A673 (cell line): ENCODE results near the gene VWA1. TPM values are rescaled to one million over a fixed set of nuclear protein-coding genes. Genes with fewer than 3 reads are reported as not detected.
"Not testable (repeated sequence)": the region's sequence is repeated elsewhere in the genome, so short reads cannot be mapped to it uniquely, and the experiment has no call there.

ENCODE experiments used
- BruUV-seq: library from RNA; stranded (reverse); fragments of 400-500 nt; replicated peaks from 2 replicates; lab custom pipeline; 2021; lab: Mats Ljungman, UMichigan
- CTCF ChIA-PET: fragments of 300-600 bp; sonication (Branson Sonifier 250); formaldehyde crosslinking; loops from one replicate; lab custom pipeline; 2022; ENCODE audit warnings: antibody characterized with exemption; lab: Charles Lee
- POLR2A ChIA-PET: fragments of 300-600 bp; sonication (Branson Sonifier 250); formaldehyde crosslinking; loops from one replicate; lab custom pipeline; 2022; ENCODE audit warnings: antibody characterized with exemption; ENCODE audit not compliant: low non-redundant PET; lab: Charles Lee
- DNase-seq: peaks from one replicate; pipeline ENCODE4 v3.0.0-alpha.2; 2015; ENCODE audit warnings: low spot score
- H3K27ac ChIP-seq: fragments of 200-600 bp; sonication (generic); 2 replicates; pipeline ENCODE4 v1.5.1; 2016; ENCODE audit warnings: mixed run types, low read depth, mild to moderate bottlenecking, mixed read lengths, antibody characterized with exemption, low read length; ENCODE audit not compliant: poor library complexity, severe bottlenecking
- H3K27me3 ChIP-seq: fragments of 200-600 bp; sonication (generic); replicated peaks from 2 replicates; pipeline ENCODE4 v1.6.1; 2017; ENCODE audit warnings: mixed run types, low read depth, mild to moderate bottlenecking, mixed read lengths, antibody characterized with exemption, low read length; ENCODE audit not compliant: insufficient read depth, poor library complexity
- H3K36me3 ChIP-seq: fragments of 200-600 bp; sonication (generic); 2 replicates; pipeline ENCODE4 v1.6.1; 2016; ENCODE audit warnings: mixed run types, mild to moderate bottlenecking, mixed read lengths, antibody characterized with exemption, low read length; ENCODE audit not compliant: insufficient read depth, poor library complexity, severe bottlenecking
- H3K4me1 ChIP-seq: fragments of 200-600 bp; sonication (generic); 2 replicates; pipeline ENCODE4 v1.6.1; 2017; ENCODE audit warnings: mixed run types, mild to moderate bottlenecking, mixed read lengths, antibody characterized with exemption, low read length; ENCODE audit not compliant: insufficient read depth, poor library complexity, severe bottlenecking
- H3K4me3 ChIP-seq: fragments of 200-600 bp; sonication (generic); 2 replicates; pipeline ENCODE4 v1.5.1; 2016; ENCODE audit warnings: low read depth, mixed run types, mild to moderate bottlenecking, mixed read lengths, low read length; ENCODE audit not compliant: poor library complexity, severe bottlenecking
- H3K9me3 ChIP-seq: fragments of 200-600 bp; sonication (generic); 2 replicates; pipeline ENCODE4 v1.6.1; 2016; ENCODE audit warnings: mixed run types, low read depth, mild to moderate bottlenecking, mixed read lengths, antibody characterized with exemption, low read length; ENCODE audit not compliant: poor library complexity, severe bottlenecking
- CTCF ChIP-seq: fragments of 300-800, 200-600 bp; sonication (generic); conservative IDR thresholded peaks from 2 replicates; pipeline ENCODE4 v1.5.1; 2017; ENCODE audit warnings: low read depth, mild to moderate bottlenecking, antibody characterized with exemption, low read length, moderate library complexity, mixed read lengths
- EZH2 ChIP-seq: fragments of 200-600 bp; sonication (generic); IDR thresholded peaks from 2 replicates; pipeline ENCODE4 v1.6.1; 2017; ENCODE audit warnings: borderline replicate concordance, low read depth, mild to moderate bottlenecking, mixed read lengths, antibody characterized with exemption, low read length; ENCODE audit not compliant: poor library complexity, severe bottlenecking
- intact Hi-C: fragments of 100-400 bp; cut with micrococcal nuclease; formaldehyde crosslinking; loops from one replicate; pipeline ENCODE4 v1.10.0; 2022; ENCODE audit not compliant: unreplicated experiment
- total RNA-seq: library from RNA; stranded (reverse); gene quantifications from 2 replicates; pipeline ENCODE4 v1.2.3, GENCODE V29; 2021

Gene VWA1
- total RNA-seq, 1 experiment from 2014 or later, result 0.92 TPM

- Histone ChIP-seq H3K27ac (no peak overlapping the region), H3K36me3 (peaks cover 21% of the 10 kb centered on the region), H3K9me3 (no peaks in the 10 kb centered on the region), H3K4me3 (no peak overlapping the region), H3K4me1 (no peaks in the 10 kb centered on the region), H3K27me3 (no peaks in the 10 kb centered on the region)
- no TSS peak for BruUV-seq
- intact Hi-C loops, result no loop called here
- POLR2A ChIA-PET, result no interaction called here
- TF ChIP-seq CTCF, result no peak
- no peak for TF ChIP-seq EZH2
- CTCF ChIA-PET, result no interaction called here
- DNase-seq, result no peak
Observed at GRCh38 chr1:1477206-1477605, 41.7 kb downstream of the VWA1 start.

- POLR2A ChIA-PET, result no interaction called here
- H3K27ac ChIP-seq, result no peak overlapping the region
- TF ChIP-seq EZH2 (no peak), CTCF (no peak)
- no peaks in the 10 kb centered on the region for H3K9me3 ChIP-seq
- no peaks in the 10 kb centered on the region for H3K27me3 ChIP-seq
- no peaks in the 10 kb centered on the region for H3K4me1 ChIP-seq
- H3K36me3 ChIP-seq, result peaks cover 34% of the 10 kb centered on the region
- intact Hi-C loops, result no loop called here
- CTCF ChIA-PET, result no interaction called here
- no TSS peak for BruUV-seq
- no peak for DNase-seq
- no peak overlapping the region for H3K4me3 ChIP-seq
Observed at GRCh38 chr1:1479547-1480487, 44.3 kb downstream of the VWA1 start.

GRCh38 chr1:1480488-1480867 lies 45.0 kb downstream of the VWA1 start:
- H3K27ac ChIP-seq, H3K4me3 ChIP-seq, intact Hi-C loops, BruUV-seq, H3K9me3 ChIP-seq, CTCF ChIA-PET, DNase-seq, H3K4me1 ChIP-seq, H3K27me3 ChIP-seq, POLR2A ChIA-PET: not testable (repeated sequence)
- peaks cover 34% of the 10 kb centered on the region for H3K36me3 ChIP-seq

- H3K4me1 ChIP-seq, POLR2A ChIA-PET, intact Hi-C loops, H3K9me3 ChIP-seq, H3K4me3 ChIP-seq, CTCF ChIA-PET, BruUV-seq, H3K27ac ChIP-seq, DNase-seq, H3K27me3 ChIP-seq: not testable (repeated sequence)
- peaks cover 34% of the 10 kb centered on the region for H3K36me3 ChIP-seq
Observed at GRCh38 chr1:1481811-1482210, 46.3 kb downstream of the VWA1 start.
